ENCODE measurements around the gene SYTL3. TPM values are rescaled to one million over a fixed set of nuclear protein-coding genes. Genes with fewer than 3 reads are reported as not detected.

The SYTL3 gene
- total and polyA plus RNA-seq, 10 of the 15 experiments (the other 5 are each of a cell fraction or from before 2014, with no cell fraction given) = 3.3 to 12.1 (median 6.9) TPM

- in situ Hi-C loops (cut with MboI) (loop anchor here (5.0 kb wide), 1 partner anchor 377 kb away; no protein-coding TSS in a partner anchor), intact Hi-C loops (cut with micrococcal nuclease; ENCODE audit: unreplicated experiment) (no loop called here)
- no peaks in the 10 kb centered on the region for H3K9me3 ChIP-seq (replicated peaks; ENCODE audit: control insufficient read depth, insufficient read depth, low read length)
- no peaks in the 10 kb centered on the region for H3K27me3 ChIP-seq (replicated peaks in 1 of 2; ENCODE audit: control insufficient read depth in 2 of 2, insufficient read depth in 2 of 2, low read length in 1 of 2)
- DNase-seq (ENCODE audit: low read depth, low spot score) (no peak), ATAC-seq (no peak), FAIRE-seq (no peak)
- RAD21 ChIA-PET (ENCODE audit: unreplicated experiment) = interaction anchor here (1.2 to 3.4 kb wide), 4 partner anchors 85 to 390 kb away, joined by 3 to 35 read pairs (median 15); no protein-coding TSS in a partner anchor
- H4K20me1 ChIP-seq (ENCODE audit: control insufficient read depth, insufficient read depth) = no peaks in the 10 kb centered on the region
- no peak overlapping the region for H3K4me2 ChIP-seq (ENCODE audit: control insufficient read depth, insufficient read depth)
- BruUV-seq (replicated peaks) = no TSS peak
- 96% methylated on average over 6 of the region's 6 CpGs for WGBS (ENCODE audit: insufficient coverage, insufficient replicate concordance, low lambda C conversion rate, missing lambda C conversion rate)
- H3K9ac ChIP-seq (ENCODE audit: control insufficient read depth, insufficient read depth, low read length) = no peak overlapping the region
- CTCF ChIA-PET = interaction anchor here (0.7 to 6.8 kb wide), 12 partner anchors 15 to 405 kb away, joined by 3 to 88 read pairs (median 7); no protein-coding TSS in a partner anchor
- TF ChIP-seq ZBTB40 (IDR thresholded peaks at IDR 0.05; ENCODE audit: borderline replicate concordance) = no peak
- TF ChIP-seq NBN (IDR thresholded peaks at IDR 0.05) = no peak
- TF ChIP-seq TBL1XR1 (IDR thresholded peaks at IDR 0.05; ENCODE audit: low read depth, low read length) = no peak
- TF ChIP-seq E2F4 (IDR thresholded peaks at IDR 0.05; ENCODE audit: low read depth, low read length) = no peak
- no peak for TF ChIP-seq REST (IDR thresholded peaks at IDR 0.05; ENCODE audit: low read depth, low read length)
- no peak for TF ChIP-seq MAX (IDR thresholded peaks at IDR 0.05; ENCODE audit: low read depth, low read length)
- H3K79me2 ChIP-seq (ENCODE audit: control insufficient read depth, insufficient read depth, low read length) = no peaks in the 10 kb centered on the region
- H3K4me3 ChIP-seq = no peak overlapping the region
- H3K4me1 ChIP-seq (ENCODE audit: control insufficient read depth, insufficient read depth, low read length) = no peaks in the 10 kb centered on the region
- SMC1A ChIA-PET (ENCODE audit: uncharacterized antibody, unreplicated experiment) = interaction anchor here (0.7 to 4.7 kb wide), 13 partner anchors 17 to 390 kb away, joined by 3 to 36 read pairs (median 4); no protein-coding TSS in a partner anchor
- H2AFZ ChIP-seq (ENCODE audit: control insufficient read depth, low read depth, low read length) = no peak overlapping the region
- POLR2A ChIA-PET = interaction anchor here (0.6 kb wide), 1 partner anchor 391 kb away, joined by 4 read pairs; no protein-coding TSS in a partner anchor
- H3K27ac ChIP-seq (ENCODE audit: control insufficient read depth, insufficient read depth) = no peak overlapping the region
- peaks cover 6 to 13% of the 10 kb centered on the region in 2 experiments; a peak in 3 of 4 replicates for H3K36me3 ChIP-seq (ENCODE audit: control insufficient read depth in 2 of 2, insufficient read depth in 2 of 2, low read length in 1 of 2)
These were observed 45.8 kb upstream of the SYTL3 start for GRCh38 chr6:158604048-158604406.

Measured in GM12878 (cell line).